Upper lobe of right lung (tissue), 1 donor: ENCODE measurements around the gene ARNT2. TPM values are rescaled to one million over a fixed set of nuclear protein-coding genes. Genes with fewer than 3 reads are reported as not detected.

ENCODE experiments used
- ATAC-seq: fragments of 200-7000 bp; cut with Tn5 transposase; one replicate; pipeline ENCODE4 v1.9.1; 2020; ENCODE audit warnings: mild to moderate bottlenecking, moderate library complexity
- DNase-seq: peaks from one replicate; pipeline ENCODE4 v3.0.0-alpha.2; 2020
- H3K27ac ChIP-seq: fragments of 200-600 bp; one replicate; pipeline ENCODE4 v1.8.0; 2022
- H3K27me3 ChIP-seq: fragments of 200-600 bp; one replicate; pipeline ENCODE4 v1.8.0; 2022; ENCODE audit warnings: mild to moderate bottlenecking
- H3K36me3 ChIP-seq: fragments of 200-600 bp; one replicate; pipeline ENCODE4 v1.8.0; 2022
- H3K4me1 ChIP-seq: fragments of 200-600 bp; one replicate; pipeline ENCODE4 v1.8.0; 2022
- H3K4me3 ChIP-seq: fragments of 200-600 bp; one replicate; pipeline ENCODE4 v1.8.0; 2022; ENCODE audit warnings: mild to moderate bottlenecking
- H3K9me3 ChIP-seq: fragments of 200-600 bp; one replicate; pipeline ENCODE4 v1.8.0; 2022
- CTCF ChIP-seq: fragments of 200-600 bp; IDR thresholded peaks from one replicate; pipeline ENCODE4 v1.8.0; 2022; ENCODE audit warnings: antibody characterized with exemption
- intact Hi-C: fragments of 100-400 bp; cut with DNase I; formaldehyde crosslinking; loops from one replicate; pipeline ENCODE4 v1.11.0; 2022
- total RNA-seq: library from RNA; stranded (reverse); fragmentation: NEBNext Ultra II Directional; extraction: Animal tissue kit (Norgen Biotek cat#: 25700); gene quantifications from one replicate; pipeline ENCODE4 v1.2.1, GENCODE V29; 2021
- donor health status: DM: no; HTN: yes; CAD: no; lungs with severe emphysema.

Gene ARNT2
- total RNA-seq, 1 donor from 2014 or later, result 12.9 TPM

GRCh38 chr15:80429964-80430363 is 25.8 kb downstream of the ARNT2 start:
- H3K4me1 ChIP-seq, result no peaks in the 10 kb centered on the region
- H3K27me3 ChIP-seq, result no peaks in the 10 kb centered on the region
- no peak for ATAC-seq
- H3K9me3 ChIP-seq, result no peaks in the 10 kb centered on the region
- H3K27ac ChIP-seq, result no peak overlapping the region
- no peaks in the 10 kb centered on the region for H3K36me3 ChIP-seq
- no peak for TF ChIP-seq CTCF
- H3K4me3 ChIP-seq, result no peak overlapping the region
- no peak for DNase-seq
- intact Hi-C loops, result no loop called here

GRCh38 chr15:80431635-80432344 is 27.6 kb downstream of the ARNT2 start:
- DNase-seq (no peak), ATAC-seq (no peak)
- Histone ChIP-seq H3K36me3 (no peaks in the 10 kb centered on the region), H3K9me3 (no peaks in the 10 kb centered on the region), H3K27ac (no peak overlapping the region), H3K4me1 (no peaks in the 10 kb centered on the region), H3K4me3 (no peak overlapping the region), H3K27me3 (no peaks in the 10 kb centered on the region)
- TF ChIP-seq CTCF, result no peak
- intact Hi-C loops, result no loop called here

- Histone ChIP-seq H3K4me1 (no peaks in the 10 kb centered on the region), H3K9me3 (no peaks in the 10 kb centered on the region), H3K27me3 (no peaks in the 10 kb centered on the region), H3K27ac (no peak overlapping the region), H3K36me3 (no peaks in the 10 kb centered on the region), H3K4me3 (no peak overlapping the region)
- TF ChIP-seq CTCF, result no peak
- DNase-seq, result no peak
- no peak for ATAC-seq
- intact Hi-C loops, result no loop called here
Measured at GRCh38 chr15:80432345-80432702, 28.1 kb downstream of the ARNT2 start.

GRCh38 chr15:80433836-80434235 is 29.7 kb downstream of the ARNT2 start:
- no peak overlapping the region for H3K4me3 ChIP-seq
- H3K36me3 ChIP-seq, result no peaks in the 10 kb centered on the region
- no peak for TF ChIP-seq CTCF
- intact Hi-C loops, result no loop called here
- no peaks in the 10 kb centered on the region for H3K4me1 ChIP-seq
- H3K27me3 ChIP-seq, result no peaks in the 10 kb centered on the region
- H3K27ac ChIP-seq, result no peak overlapping the region
- ATAC-seq (no peak), DNase-seq (no peak)
- no peaks in the 10 kb centered on the region for H3K9me3 ChIP-seq

- intact Hi-C loops, result no loop called here
- no peaks in the 10 kb centered on the region for H3K4me1 ChIP-seq
Measured at GRCh38 chr15:80434926-80435720, 30.9 kb downstream of the ARNT2 start.

More at GRCh38 chr15:80434926-80435720, 30.9 kb downstream of the ARNT2 start:
- Histone ChIP-seq H3K36me3 (no peaks in the 10 kb centered on the region), H3K27me3 (no peaks in the 10 kb centered on the region), H3K9me3 (no peaks in the 10 kb centered on the region), H3K4me3 (no peak overlapping the region), H3K27ac (no peak overlapping the region)
- DNase-seq, result no peak
- peak; percentile 32 for ATAC-seq
- no peak for TF ChIP-seq CTCF
